Measurements from ENCODE around the gene COL6A3.

- TF ChIP-seq CTCF (conservative IDR thresholded peaks at IDR 0.05; ENCODE audit: low read depth, low read length) (no peak), EZH2 (IDR thresholded peaks at IDR 0.05; ENCODE audit: low read length, unreplicated experiment) (no peak), EZH2phosphoT487 (IDR thresholded peaks at IDR 0.05; ENCODE audit: borderline replicate concordance, low read length) (no peak)
These were observed 13.8 kb downstream of the COL6A3 start for GRCh38 chr2:237400199-237400598.

Measured in PC-3 (cell line).